M059J (cell line): ENCODE results near the gene SCAF4. TPM values are rescaled to one million over a fixed set of nuclear protein-coding genes. Genes with fewer than 3 reads are reported as not detected.
A peak's percentile ranks its signal among the peaks of the same experiment; 100 is the strongest.
"Not testable (repeated sequence)": the region's sequence is repeated elsewhere in the genome, so short reads cannot be mapped to it uniquely, and the experiment has no call there.

Experiments used
- DNase-seq: peaks from one replicate; pipeline ENCODE4 v3.0.0-alpha.2; 2012; ENCODE audit warnings: low read depth
- total RNA-seq: library from RNA; depleted of rRNA; stranded (reverse); fragments of >200 nt; shearing (Covaris generic); gene quantifications from 2 replicates; pipeline ENCODE4 v1.2.3, GENCODE V29; 2014

Gene SCAF4
- total RNA-seq, 1 experiment from 2014 or later: 8.4 TPM

DNA sequence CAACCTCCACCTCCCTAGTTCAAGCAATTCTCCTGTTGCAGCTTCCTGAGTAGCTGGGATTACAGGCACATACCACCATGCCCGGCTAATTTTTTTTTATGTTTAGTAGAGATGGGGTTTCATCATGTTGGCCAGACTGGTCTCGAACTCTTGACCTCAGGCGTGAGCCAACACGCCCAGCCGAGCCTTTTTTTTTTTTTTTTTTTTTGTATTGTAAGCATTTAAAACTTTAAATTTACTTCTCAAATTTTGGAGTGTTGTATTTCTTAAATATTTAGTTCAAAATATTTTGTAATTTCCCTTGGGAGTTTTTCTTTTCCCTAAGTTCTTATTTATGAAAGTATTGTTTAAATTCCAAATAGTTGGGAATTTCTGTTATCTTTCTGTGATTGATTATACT is 9.2 kb upstream of the SCAF4 start:
- no peak for DNase-seq

- not testable (repeated sequence) for DNase-seq
Observed at GRCh38 chr21:31737586-31738397, 5.9 kb upstream of the SCAF4 start.

GRCh38 chr21:31735511-31735992 is 3.6 kb upstream of the SCAF4 start:
- DNase-seq: no peak

- no peak for DNase-seq
Observed at GRCh38 chr21:31733551-31734149, 1.7 kb upstream of the SCAF4 start.

DNA sequence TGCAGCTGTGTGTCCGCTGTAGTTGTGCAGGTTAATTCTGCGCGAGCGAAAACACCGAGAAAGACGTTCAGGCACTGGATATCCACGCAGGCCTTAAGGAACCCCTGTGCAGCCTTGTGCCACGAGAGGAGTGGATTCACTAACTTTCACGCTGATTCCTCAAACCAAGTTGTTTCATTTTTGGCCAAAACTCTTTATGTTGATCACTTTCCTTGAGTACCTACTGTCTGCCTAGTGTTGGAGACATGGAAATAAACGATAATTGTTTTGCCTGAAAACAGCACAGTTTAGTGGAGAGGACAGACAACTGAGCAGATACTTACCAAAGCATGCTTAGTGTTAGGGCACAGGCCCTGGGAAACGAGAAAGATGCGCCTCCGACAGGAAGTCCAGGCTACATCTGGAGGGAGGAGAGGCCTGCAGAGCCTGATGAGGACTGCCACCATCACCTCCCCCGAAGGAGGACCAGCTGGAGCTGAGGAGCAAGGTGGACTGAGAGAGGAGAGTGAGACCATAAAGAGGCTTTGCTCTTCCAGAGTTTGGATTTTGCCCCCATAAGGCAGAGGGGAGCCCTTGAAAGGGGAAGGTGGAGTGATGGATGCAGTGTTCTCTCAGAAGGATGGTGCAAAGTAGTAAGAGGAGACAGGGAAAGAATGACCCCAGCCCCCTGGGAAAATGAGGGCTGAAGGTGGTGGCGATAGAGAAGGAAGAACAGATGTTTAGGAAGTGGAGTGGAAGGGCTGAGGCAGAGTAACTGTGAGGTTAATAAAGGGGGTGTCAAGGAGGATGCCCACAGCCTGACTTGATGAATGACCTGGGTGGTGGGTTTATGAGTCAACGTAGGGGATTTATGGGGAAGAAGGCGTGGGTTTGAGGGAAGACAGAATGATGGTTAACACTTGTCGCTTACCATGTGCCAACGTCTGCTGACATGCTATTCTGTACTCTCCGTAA is 956 bp upstream of the SCAF4 start:
- no peak for DNase-seq

- DNase-seq: peak; percentile 58
Observed at GRCh38 chr21:31731056-31731856, 662 bp downstream of the SCAF4 start.

- no peak for DNase-seq
Observed at GRCh38 chr21:31730712-31731055, 1.2 kb downstream of the SCAF4 start.

GRCh38 chr21:31729622-31730343 is 2.1 kb downstream of the SCAF4 start:
- DNase-seq: no peak

GRCh38 chr21:31728952-31729351 is 3.0 kb downstream of the SCAF4 start:
- no peak for DNase-seq

GRCh38 chr21:31728191-31728590 is 3.7 kb downstream of the SCAF4 start:
- DNase-seq: no peak

- DNase-seq: peak; percentile 19
Observed at GRCh38 chr21:31727181-31727580, 4.7 kb downstream of the SCAF4 start.

DNA sequence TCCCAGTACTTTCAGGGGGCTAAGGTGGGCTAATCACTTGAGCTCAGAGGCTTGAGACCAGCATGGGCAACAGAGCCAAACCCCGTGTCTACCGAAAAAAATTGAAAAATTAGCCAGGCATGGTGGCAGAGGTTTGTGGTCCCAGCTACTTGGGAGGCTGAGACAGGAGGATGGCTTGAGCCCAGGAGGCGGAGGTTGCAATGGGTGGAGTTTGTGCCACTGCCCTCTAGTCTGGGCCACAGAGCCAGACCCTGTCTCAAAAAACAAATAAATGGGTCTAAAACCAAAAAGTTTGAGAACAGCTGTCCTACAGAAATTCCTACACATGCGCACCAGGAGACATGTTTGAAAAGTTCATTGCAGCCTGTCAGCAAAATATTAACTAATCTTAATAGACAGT is 5.5 kb downstream of the SCAF4 start:
- no peak for DNase-seq

GRCh38 chr21:31725202-31725839 is 6.6 kb downstream of the SCAF4 start:
- DNase-seq: no peak

- no peak for DNase-seq
Observed at GRCh38 chr21:31724552-31724951, 7.4 kb downstream of the SCAF4 start.

GRCh38 chr21:31721381-31721780 is 10.5 kb downstream of the SCAF4 start:
- no peak for DNase-seq

GRCh38 chr21:31720739-31721138 is 11.2 kb downstream of the SCAF4 start:
- DNase-seq: no peak

DNA sequence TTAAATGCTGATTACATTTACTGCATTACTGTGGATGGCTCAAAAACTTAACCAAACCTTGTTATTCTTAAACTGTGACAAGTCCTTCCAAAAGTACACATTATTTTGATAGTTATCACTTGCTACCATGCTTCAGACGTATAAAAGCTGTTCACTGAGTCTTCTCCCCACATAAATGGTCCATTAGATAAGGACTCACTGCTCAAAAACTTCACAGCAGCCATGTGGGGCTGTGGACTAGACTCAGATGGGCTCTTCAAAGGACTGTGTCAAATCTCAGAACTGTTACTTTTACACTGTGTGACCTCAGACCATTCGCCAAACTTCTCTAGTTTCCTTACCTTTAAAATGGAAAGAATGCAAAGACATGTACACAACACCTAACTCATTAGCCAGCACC is 11.6 kb downstream of the SCAF4 start:
- no peak for DNase-seq

GRCh38 chr21:31716106-31716505 is 15.8 kb downstream of the SCAF4 start:
- no peak for DNase-seq

DNA sequence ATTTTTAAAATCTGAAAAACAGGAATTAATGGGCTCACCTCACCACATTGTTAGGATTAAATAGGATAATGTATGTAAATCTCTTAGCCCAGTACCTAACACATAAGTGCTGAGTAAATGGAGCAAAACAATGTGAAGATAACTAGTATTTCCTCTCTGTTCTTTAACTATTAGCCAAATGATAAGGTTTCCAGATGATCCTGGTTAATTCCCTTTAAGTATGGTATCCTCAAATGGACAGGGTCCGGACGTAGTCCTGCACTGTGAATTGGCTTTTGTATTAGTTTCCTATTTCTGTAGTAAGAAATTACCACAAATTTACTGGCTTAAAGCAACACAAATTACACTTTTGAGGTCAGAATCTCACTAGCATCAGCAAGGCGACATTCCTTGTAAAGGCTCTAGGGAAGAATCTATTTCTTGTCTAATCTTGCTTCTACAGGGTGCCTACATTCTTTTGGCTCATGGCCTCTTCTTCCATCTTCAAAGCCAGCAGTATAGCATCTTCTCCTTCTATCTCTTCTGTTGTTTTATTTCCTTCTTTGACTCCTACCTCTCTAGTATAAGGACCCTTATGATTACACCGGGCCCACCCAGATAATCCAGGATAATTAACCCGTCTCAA is 17.1 kb downstream of the SCAF4 start:
- DNase-seq: no peak
